OCI-LY7 (cell line): Measurements from ENCODE around the gene G6PC1.

Experiments
- EZH2phosphoT487 ChIP-seq: fragments of 200-600 bp; sonication (generic); IDR thresholded peaks from 2 replicates; pipeline ENCODE4 v1.6.1; 2018; ENCODE audit warnings: low read depth, borderline replicate concordance, mild to moderate bottlenecking, mixed run types, antibody characterized with exemption, low read length, moderate library complexity, mixed read lengths
- TF ChIP-seq, protein P1 (sequence below): fragments of 200-600 bp; sonication (generic); conservative IDR thresholded peaks from 2 replicates; pipeline ENCODE4 v1.5.1; 2014; ENCODE audit warnings: mild to moderate bottlenecking, antibody characterized with exemption, low read length, moderate library complexity, mixed read lengths

DNA sequence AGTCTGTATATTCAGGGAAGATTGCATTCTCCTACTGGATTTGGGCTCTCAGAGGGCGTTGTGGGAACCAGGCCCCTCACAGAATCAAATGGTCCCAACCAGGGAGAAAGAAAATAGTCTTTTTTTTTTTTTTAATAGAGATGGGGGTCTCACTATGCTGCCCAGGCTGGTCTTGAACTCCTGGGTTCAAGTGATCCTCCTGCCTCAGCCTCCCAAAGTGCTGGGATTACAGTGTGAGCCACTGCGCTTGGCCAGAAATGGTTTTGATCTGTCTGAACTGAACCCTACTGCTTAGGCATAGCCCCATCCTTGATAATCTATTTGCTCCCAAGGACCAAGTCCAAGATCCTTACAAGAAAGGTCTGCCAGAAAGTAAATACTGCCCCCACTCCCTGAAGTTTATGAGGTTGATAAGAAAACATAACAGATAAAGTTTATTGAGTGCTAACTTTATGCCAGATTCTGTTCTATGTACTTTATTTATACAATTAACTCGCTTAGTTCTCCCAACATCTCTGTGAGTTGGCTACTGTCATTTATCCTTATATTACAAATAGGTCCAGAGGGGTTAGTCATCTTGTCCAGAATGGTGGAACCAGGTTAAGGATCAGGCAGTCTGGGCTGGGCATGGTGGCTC lies 13.5 kb downstream of the G6PC1 start:
- TF ChIP-seq, protein P1, sequence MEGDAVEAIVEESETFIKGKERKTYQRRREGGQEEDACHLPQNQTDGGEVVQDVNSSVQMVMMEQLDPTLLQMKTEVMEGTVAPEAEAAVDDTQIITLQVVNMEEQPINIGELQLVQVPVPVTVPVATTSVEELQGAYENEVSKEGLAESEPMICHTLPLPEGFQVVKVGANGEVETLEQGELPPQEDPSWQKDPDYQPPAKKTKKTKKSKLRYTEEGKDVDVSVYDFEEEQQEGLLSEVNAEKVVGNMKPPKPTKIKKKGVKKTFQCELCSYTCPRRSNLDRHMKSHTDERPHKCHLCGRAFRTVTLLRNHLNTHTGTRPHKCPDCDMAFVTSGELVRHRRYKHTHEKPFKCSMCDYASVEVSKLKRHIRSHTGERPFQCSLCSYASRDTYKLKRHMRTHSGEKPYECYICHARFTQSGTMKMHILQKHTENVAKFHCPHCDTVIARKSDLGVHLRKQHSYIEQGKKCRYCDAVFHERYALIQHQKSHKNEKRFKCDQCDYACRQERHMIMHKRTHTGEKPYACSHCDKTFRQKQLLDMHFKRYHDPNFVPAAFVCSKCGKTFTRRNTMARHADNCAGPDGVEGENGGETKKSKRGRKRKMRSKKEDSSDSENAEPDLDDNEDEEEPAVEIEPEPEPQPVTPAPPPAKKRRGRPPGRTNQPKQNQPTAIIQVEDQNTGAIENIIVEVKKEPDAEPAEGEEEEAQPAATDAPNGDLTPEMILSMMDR = no peak
- no peak for TF ChIP-seq EZH2phosphoT487
